ENCODE data around the gene EHMT1. TPM values are rescaled to one million over a fixed set of nuclear protein-coding genes. Genes with fewer than 3 reads are reported as not detected.

Gene EHMT1
- total RNA-seq, 1 experiment from 2014 or later: 112 TPM

DNA sequence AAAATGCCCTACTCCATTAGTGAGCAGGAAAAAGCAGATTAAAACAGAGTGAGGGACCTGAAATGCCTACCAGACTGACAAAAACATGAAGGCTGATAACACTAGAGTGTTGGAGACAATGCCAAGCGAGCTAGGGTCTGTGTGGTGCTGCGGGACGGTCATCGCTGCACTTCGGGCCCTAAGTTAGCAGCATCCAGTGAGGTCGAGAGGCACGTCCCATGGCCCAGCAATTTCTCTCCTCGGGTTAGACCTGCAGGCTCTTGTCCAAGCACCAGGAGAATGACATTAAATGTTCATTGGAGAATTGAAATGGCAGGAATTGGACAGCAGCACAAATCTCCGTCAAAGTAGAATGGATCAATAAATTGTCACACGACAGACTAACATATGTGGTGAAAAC, 253.5 kb downstream of the EHMT1 start:
- no peak overlapping the region; a peak in 1 of 7 replicates for H3K27ac Mint-ChIP-seq
- H3K4me2 ChIP-seq (ENCODE audit: insufficient read depth, insufficient read length, low read length): no peak overlapping the region
- no peak overlapping the region for H4K5ac ChIP-seq (ENCODE audit: insufficient read length, low read depth, low read length)
- H3K9ac ChIP-seq (ENCODE audit: extremely low read depth, insufficient read length, low read length): no peak overlapping the region
- no peaks in the 10 kb centered on the region; the same call in 1 of the 2 replicates for H3K27me3 ChIP-seq (ENCODE audit: insufficient read depth, low read length)
- peaks cover 0 to 3% of the 10 kb centered on the region in 2 experiments; a peak in 2 of 5 replicates for H3K9me3 Mint-ChIP-seq
- DNase-seq: no peak
- H3K79me1 ChIP-seq (ENCODE audit: insufficient read depth, low read depth, low read length, poor library complexity, severe bottlenecking): no peaks in the 10 kb centered on the region
- no peak overlapping the region for H2BK5ac ChIP-seq (ENCODE audit: insufficient read length, low read length)
- no peak overlapping the region for H2BK12ac ChIP-seq (ENCODE audit: insufficient read length, low read depth, low read length)
- no peak overlapping the region for H3K18ac ChIP-seq (ENCODE audit: insufficient read length, low read depth, low read length)
- no peak overlapping the region for H2BK15ac ChIP-seq (ENCODE audit: low read depth, low read length)
- no peak overlapping the region for H3K56ac ChIP-seq (ENCODE audit: insufficient read length, low read depth, low read length)
- no peak overlapping the region for H3K4me3 Mint-ChIP-seq
- H2BK20ac ChIP-seq (ENCODE audit: low read depth, low read length, poor library complexity, severe bottlenecking): no peak overlapping the region
- H4K20me1 ChIP-seq (ENCODE audit: control insufficient read depth, insufficient read depth, insufficient read length): no peaks in the 10 kb centered on the region
- H3T11ph ChIP-seq (ENCODE audit: low read length): no peak overlapping the region
- H2AFZ ChIP-seq (ENCODE audit: low read length): no peak overlapping the region
- no peaks in the 10 kb centered on the region for H3K79me2 ChIP-seq (ENCODE audit: insufficient read depth, low read length)
- no peak overlapping the region for H3K23ac ChIP-seq (ENCODE audit: insufficient read length, low read depth, low read length)
- no peak overlapping the region for H3K27ac ChIP-seq (ENCODE audit: insufficient read length, low read depth, low read length)
- peaks cover 48% of the 10 kb centered on the region for H3K27me3 Mint-ChIP-seq (ENCODE audit: low read depth)
- H3K9me3 ChIP-seq (ENCODE audit: control insufficient read depth, low read depth, low read length): no peaks in the 10 kb centered on the region
- TF ChIP-seq, protein P1, sequence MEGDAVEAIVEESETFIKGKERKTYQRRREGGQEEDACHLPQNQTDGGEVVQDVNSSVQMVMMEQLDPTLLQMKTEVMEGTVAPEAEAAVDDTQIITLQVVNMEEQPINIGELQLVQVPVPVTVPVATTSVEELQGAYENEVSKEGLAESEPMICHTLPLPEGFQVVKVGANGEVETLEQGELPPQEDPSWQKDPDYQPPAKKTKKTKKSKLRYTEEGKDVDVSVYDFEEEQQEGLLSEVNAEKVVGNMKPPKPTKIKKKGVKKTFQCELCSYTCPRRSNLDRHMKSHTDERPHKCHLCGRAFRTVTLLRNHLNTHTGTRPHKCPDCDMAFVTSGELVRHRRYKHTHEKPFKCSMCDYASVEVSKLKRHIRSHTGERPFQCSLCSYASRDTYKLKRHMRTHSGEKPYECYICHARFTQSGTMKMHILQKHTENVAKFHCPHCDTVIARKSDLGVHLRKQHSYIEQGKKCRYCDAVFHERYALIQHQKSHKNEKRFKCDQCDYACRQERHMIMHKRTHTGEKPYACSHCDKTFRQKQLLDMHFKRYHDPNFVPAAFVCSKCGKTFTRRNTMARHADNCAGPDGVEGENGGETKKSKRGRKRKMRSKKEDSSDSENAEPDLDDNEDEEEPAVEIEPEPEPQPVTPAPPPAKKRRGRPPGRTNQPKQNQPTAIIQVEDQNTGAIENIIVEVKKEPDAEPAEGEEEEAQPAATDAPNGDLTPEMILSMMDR (conservative IDR thresholded peaks at IDR 0.05): no peak
- H4K91ac ChIP-seq (ENCODE audit: insufficient read length, low read depth, low read length): no peak overlapping the region
- no peaks in the 10 kb centered on the region for H3K4me1 Mint-ChIP-seq
- no peaks in the 10 kb centered on the region for H3K4me1 ChIP-seq (ENCODE audit: insufficient read depth, low read length)
- no peaks in the 10 kb centered on the region for H3K23me2 ChIP-seq (ENCODE audit: insufficient read length, low read depth, low read length, poor library complexity, severe bottlenecking)
- no peak overlapping the region for H2AK5ac ChIP-seq (ENCODE audit: insufficient read length, low read length)
- H4K8ac ChIP-seq (replicated peaks; ENCODE audit: insufficient read length, low read depth, low read length): no peak overlapping the region
- H3K36me3 Mint-ChIP-seq (ENCODE audit: insufficient read depth in 1 of 3, low read depth in 3 of 3): no peaks in the 10 kb centered on the region; a peak in 1 of 7 replicates
- H3K4ac ChIP-seq (ENCODE audit: low read depth, low read length): no peak overlapping the region
- no peak overlapping the region for H3K14ac ChIP-seq (ENCODE audit: insufficient read depth, low read length)
- WGBS (ENCODE audit: extremely low coverage, insufficient read length, low lambda C conversion rate): no CpG with 5 or more reads among the region's 10 CpGs
- H2BK120ac ChIP-seq (ENCODE audit: low read depth, low read length, poor library complexity, severe bottlenecking): no peak overlapping the region

All from H9 (cell line).